Activated CD8-positive, alpha-beta memory T cell treated with anti-CD3 and anti-CD28 coated beads for 36 hours (primary cell): Measurements from ENCODE around the gene TMEM147. TPM values are rescaled to one million over a fixed set of nuclear protein-coding genes. Genes with fewer than 3 reads are reported as not detected.

Experiments used
- CTCF ChIA-PET: fragments of 350-600 bp; sonication (Branson Sonifier 250); formaldehyde crosslinking; loops from one replicate; lab custom pipeline; 2021; ENCODE audit warnings: antibody characterized with exemption; lab: Charles Lee
- POLR2A ChIA-PET: fragments of 350-600 bp; sonication (Branson Sonifier 250); formaldehyde crosslinking; loops from one replicate; lab custom pipeline; 2021; ENCODE audit warnings: antibody characterized with exemption; lab: Charles Lee
- total RNA-seq, 2 experiments: library from RNA; stranded (reverse); gene quantifications; one replicate each; pipeline ENCODE4 v1.2.3, GENCODE V29; 2021

Gene TMEM147
- 100 to 1,000 TPM; 106 to 110 TPM for total RNA-seq

- POLR2A ChIA-PET = interaction anchor here (0.6 to 1.7 kb wide), 4 partner anchors 11 to 68 kb away, joined by 3 to 7 read pairs (median 4); partner anchors contain the start of genes DMKN and HAUS5
- CTCF ChIA-PET = interaction anchor here (2.5 kb wide), 1 partner anchor 35 kb away, joined by 9 read pairs; no protein-coding TSS in a partner anchor
Observed at GRCh38 chr19:35545001-35545854, at the start of gene TMEM147. Gene TMEM147, plus strand, starts transcription at chr19:35545626. Its CDS starts 114 bp downstream, at chr19:35545740.

GRCh38 chr19:35497406-35497805 is 48.0 kb upstream of the TMEM147 start:
- POLR2A ChIA-PET = no interaction called here

DNA sequence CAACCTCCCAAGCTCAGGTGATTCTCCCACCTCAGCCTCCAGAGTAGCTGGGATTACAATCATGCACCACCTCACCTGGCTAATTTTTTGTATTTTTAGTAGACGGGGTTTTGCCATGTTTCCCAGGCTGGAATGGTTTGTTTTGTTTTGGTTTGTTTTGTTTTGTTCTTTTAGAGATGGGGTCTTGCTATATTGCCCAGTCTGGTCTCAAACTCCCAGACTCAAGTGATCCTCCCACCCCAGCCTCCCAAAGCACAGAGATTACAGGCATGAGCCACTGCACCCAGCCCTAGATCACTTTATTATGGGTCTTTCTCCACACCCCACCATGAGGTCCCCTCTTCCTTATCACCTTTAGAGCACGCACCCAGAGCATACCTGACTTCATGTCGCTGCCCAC is 47.2 kb upstream of the TMEM147 start:
- POLR2A ChIA-PET = no interaction called here
- CTCF ChIA-PET = no interaction called here

More at GRCh38 chr19:35497406-35497805, 48.0 kb upstream of the TMEM147 start:
- CTCF ChIA-PET = interaction anchor here (0.6 to 1.0 kb wide), 3 partner anchors 9 to 145 kb away, joined by 3 read pairs; no protein-coding TSS in a partner anchor

- ChIA-PET POLR2A (no interaction called here), CTCF (no interaction called here)
Observed at GRCh38 chr19:35498984-35499527, 46.4 kb upstream of the TMEM147 start.

GRCh38 chr19:35500611-35501010 is 44.8 kb upstream of the TMEM147 start:
- CTCF ChIA-PET = no interaction called here
- POLR2A ChIA-PET = no interaction called here

- POLR2A ChIA-PET = no interaction called here
- CTCF ChIA-PET = no interaction called here
Observed at GRCh38 chr19:35501684-35502083, 43.7 kb upstream of the TMEM147 start.

GRCh38 chr19:35502751-35503150 is 42.7 kb upstream of the TMEM147 start:
- ChIA-PET CTCF (interaction anchor here (1.5 kb wide), 1 partner anchor 34 kb away, joined by 3 read pairs; no protein-coding TSS in a partner anchor), POLR2A (no interaction called here)

DNA sequence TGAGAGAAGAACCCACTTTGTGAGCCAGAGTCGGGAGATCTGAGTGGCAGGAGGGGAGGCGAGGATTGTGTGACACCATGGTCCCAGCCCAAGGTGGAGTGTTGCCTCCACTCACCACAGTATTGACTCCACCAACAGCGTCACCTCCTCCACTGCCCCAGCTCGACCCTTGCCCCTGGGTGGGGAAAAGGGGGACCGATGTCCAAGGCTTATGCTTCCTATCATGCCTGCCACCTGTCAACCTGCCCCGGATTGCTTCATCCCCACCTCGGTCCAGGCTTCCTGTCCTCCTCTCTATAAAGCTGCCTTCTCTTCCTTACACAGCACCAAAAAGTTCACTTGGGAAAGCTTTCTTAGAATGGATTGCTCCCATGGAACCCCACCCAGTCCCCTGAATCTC is 39.4 kb upstream of the TMEM147 start:
- ChIA-PET CTCF (interaction anchor here (1.2 to 1.7 kb wide), 4 partner anchors 9 to 153 kb away, joined by 3 to 6 read pairs (median 4); no protein-coding TSS in a partner anchor), POLR2A (no interaction called here)

DNA sequence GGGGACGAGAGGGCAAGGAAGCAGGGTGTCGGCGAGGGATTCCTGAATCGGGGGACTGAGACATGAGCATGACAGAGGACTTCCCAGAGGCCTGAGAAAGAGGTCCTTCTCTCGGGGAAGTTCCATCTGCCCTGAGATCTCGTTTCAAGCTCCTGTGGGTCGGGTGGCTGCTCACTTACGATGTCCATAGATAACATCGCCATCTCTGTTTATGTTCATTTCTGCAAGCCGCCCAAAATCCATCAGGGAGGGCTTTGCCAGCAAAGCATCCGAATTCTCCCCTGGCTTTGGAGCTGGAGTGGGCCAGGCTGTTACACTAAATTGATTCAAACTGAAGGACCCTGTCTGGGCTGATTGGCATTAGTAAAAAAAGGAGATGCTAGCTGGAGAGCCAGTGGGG is 37.9 kb upstream of the TMEM147 start:
- POLR2A ChIA-PET = no interaction called here
- CTCF ChIA-PET = interaction anchor here (0.6 to 2.0 kb wide), 4 partner anchors 12 to 90 kb away, joined by 3 to 8 read pairs (median 5); no protein-coding TSS in a partner anchor

DNA sequence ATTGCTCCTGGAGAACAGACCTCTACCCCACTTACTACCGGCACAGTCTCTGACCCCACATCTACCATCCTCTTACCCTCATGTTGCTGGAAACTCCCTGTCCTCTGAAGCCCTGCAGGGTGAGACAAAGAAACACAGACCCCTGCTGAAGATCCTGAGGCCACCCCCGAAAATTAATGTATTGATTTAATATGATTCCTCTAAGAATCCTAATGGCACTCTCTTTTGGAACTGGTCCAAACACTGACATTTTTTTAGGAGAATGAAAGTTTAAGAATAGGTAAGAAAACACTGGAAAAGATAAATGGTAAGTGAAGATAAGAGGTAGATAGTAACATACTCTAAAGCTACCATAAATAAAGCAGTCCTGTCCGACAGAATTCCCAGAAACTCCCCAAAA is 37.3 kb upstream of the TMEM147 start:
- ChIA-PET CTCF (interaction anchor here (0.6 to 2.1 kb wide), 4 partner anchors 13 to 155 kb away, joined by 4 to 8 read pairs (median 6); no protein-coding TSS in a partner anchor), POLR2A (no interaction called here)

- ChIA-PET CTCF (interaction anchor here (1.1 to 2.1 kb wide), 7 partner anchors 14 to 189 kb away, joined by 3 to 12 read pairs (median 8); no protein-coding TSS in a partner anchor), POLR2A (no interaction called here)
Observed at GRCh38 chr19:35509018-35509652, 36.3 kb upstream of the TMEM147 start.

DNA sequence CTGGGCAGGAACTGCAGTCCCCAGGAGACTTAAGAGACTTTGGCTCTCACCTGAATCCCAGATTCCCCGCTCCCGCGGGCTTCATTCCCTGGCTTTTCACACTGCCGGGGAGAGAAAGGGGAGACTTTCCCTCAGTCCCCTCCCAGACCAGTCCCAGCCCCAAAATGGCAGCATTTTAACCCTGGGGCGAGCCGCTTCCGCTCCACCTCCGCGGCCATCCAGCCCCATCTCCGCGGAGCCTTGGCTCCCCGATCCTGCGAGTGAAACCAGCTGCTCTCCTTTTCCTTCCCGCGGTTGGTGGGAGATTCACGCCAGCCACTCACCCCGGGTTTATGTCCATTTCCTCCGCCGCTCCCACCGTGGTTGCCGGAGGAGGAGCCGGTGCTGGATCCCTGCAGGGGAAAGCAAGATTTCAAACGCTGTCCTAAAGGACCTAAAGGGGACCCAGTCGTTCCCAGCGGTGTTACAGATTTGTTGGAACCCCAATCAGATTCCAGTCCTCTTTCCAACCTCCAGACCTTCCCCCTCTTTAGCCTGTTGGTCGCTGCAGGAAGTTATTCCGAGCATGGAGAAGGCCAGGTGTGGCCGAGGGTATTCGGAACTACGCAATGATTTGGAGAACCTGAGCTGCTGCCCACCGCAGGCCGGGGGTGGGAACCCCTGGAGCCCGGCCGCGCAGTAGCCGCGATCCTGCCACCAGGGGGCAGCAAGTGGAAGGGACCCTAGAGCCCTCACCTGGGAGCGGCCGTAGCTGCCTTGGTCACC is 35.4 kb upstream of the TMEM147 start:
- ChIA-PET CTCF (interaction anchor here (0.6 to 2.1 kb wide), 19 partner anchors 15 to 190 kb away, joined by 3 to 12 read pairs (median 3); partner anchors contain the start of genes FFAR1 and HAUS5), POLR2A (no interaction called here)

DNA sequence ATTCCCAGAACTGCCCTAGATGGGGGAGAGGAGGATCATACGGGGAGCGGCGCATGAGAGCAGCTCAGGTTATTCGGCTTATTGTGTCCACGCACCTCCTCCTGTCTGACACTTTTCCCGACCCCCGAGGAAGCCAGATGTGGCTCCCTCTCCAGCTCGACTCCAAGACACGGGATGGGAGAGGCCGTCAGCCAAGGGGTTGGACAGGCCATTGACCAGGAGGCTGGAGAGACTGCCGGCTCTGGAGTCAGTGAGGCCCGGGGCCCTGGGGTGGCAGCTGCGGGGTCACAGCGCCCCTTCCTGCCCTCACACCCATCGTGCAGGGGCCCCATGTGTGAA is 34.8 kb upstream of the TMEM147 start:
- ChIA-PET POLR2A (interaction anchor here (1.0 kb wide), 1 partner anchor 137 kb away, joined by 3 read pairs; the partner anchor contains the start of gene COX6B1), CTCF (interaction anchor here (0.7 to 2.0 kb wide), 17 partner anchors 15 to 191 kb away, joined by 3 to 12 read pairs (median 3); partner anchors contain the start of genes FFAR1 and HAUS5)

- CTCF ChIA-PET = interaction anchor here (1.6 to 2.0 kb wide), 6 partner anchors 25 to 101 kb away, joined by 3 to 10 read pairs (median 6); partner anchors contain the start of gene HAUS5
- POLR2A ChIA-PET = interaction anchor here (1.0 kb wide), 1 partner anchor 137 kb away, joined by 3 read pairs; the partner anchor contains the start of gene COX6B1
Observed at GRCh38 chr19:35511337-35511736, 34.1 kb upstream of the TMEM147 start.

- ChIA-PET POLR2A (interaction anchor here (0.6 kb wide), 1 partner anchor 31 kb away, joined by 3 read pairs; no protein-coding TSS in a partner anchor), CTCF (interaction anchor here (0.6 kb wide), 2 partner anchors 37 to 68 kb away, joined by 3 read pairs; no protein-coding TSS in a partner anchor)
Observed at GRCh38 chr19:35512831-35513627, 32.4 kb upstream of the TMEM147 start.

DNA sequence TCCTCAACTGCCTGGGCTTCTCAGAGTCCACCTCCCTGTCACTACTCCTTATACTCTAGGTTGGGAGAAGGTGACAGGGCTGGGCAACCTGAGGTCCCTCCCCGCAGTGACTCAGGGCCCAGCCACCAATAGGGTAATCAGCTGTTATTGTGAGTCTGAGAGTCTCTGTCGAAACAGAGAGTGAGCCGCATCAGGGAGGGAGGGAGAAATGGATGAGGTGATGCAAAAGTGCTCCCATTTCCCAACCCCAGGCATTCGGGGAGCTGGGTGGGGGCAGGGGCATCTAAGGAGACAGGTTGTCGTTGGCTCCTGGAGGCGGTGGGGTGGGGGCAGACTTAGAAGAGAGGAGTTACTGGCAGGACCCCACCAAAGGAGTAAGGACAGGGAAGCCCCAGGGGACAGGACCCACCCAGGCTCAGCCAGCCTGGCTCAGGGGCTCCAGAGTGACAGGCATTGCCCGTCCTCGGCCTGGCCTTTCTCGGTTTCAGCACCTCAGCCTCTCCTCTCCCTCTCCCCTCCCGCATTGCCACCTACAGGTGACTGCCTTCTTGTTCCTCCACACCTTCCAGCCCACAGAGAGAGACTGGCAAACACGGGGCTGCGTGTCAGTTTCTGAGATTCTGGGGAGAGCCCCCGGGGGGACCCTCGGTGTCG is 31.7 kb upstream of the TMEM147 start, which contains the start of gene DMKN:
Gene DMKN, minus strand, starts transcription at position 22 of the 654 bp plus-strand sequence. CDS start 174 bp downstream, outside the sequence.
- POLR2A ChIA-PET = interaction anchor here (0.6 kb wide), 1 partner anchor 31 kb away, joined by 3 read pairs; no protein-coding TSS in a partner anchor
- CTCF ChIA-PET = interaction anchor here (0.6 to 1.6 kb wide), 2 partner anchors 16 to 36 kb away, joined by 3 read pairs; no protein-coding TSS in a partner anchor
